ENCODE measurements around the gene TM6SF1. TPM values are rescaled to one million over a fixed set of nuclear protein-coding genes. Genes with fewer than 3 reads are reported as not detected.

The TM6SF1 gene
- total and polyA plus RNA-seq, 2 of the 4 experiments (the other 2 are of a cell fraction), result 1.6 to 1.9 TPM

GRCh38 chr15:83108266-83109219 lies 1.1 kb downstream of the TM6SF1 start:
- 83% methylated on average over 6 of the region's 21 CpGs; no CpG with 5 or more reads in 1 of the 2 experiments for WGBS, 2 experiments (ENCODE audit: extremely low coverage in 2 of 2, insufficient read length in 1 of 2)
- BruUV-seq (replicated peaks), result no TSS peak
- H2BK15ac ChIP-seq (ENCODE audit: low read depth, low read length), result peak overlapping the region; percentile 47; the same call in 2 of the 3 replicates
- peak overlapping the region; percentile 91 for H2AFZ ChIP-seq (replicated peaks; ENCODE audit: low read length, poor library complexity)
- H2BK5ac ChIP-seq (ENCODE audit: low read depth, low read length, poor library complexity, severe bottlenecking), result no peak overlapping the region
- H3K14ac ChIP-seq (replicated peaks; ENCODE audit: low read depth, low read length), result peak overlapping the region; percentile 75; the same call in 1 of the 2 replicates
- peaks cover 8 to 41% of the 10 kb centered on the region in 2 experiments; a peak in 3 of 4 replicates for H3K79me1 ChIP-seq (ENCODE audit: low read depth in 1 of 2, low read length in 2 of 2)
- DNase-seq (peak; percentile 52), ATAC-seq (ENCODE audit: low read depth) (peak; percentile 9; the same call in 1 of the 2 replicates)
- no peak overlapping the region for H3K18ac ChIP-seq (ENCODE audit: low read depth, low read length)
- peak overlapping the region; percentile 31 for H2AK9ac ChIP-seq (replicated peaks; ENCODE audit: low read depth, low read length, poor library complexity)
- peaks cover 18% of the 10 kb centered on the region for H3K4me1 ChIP-seq (ENCODE audit: control insufficient read depth, insufficient read depth, low read length)
- in situ Hi-C loops (cut with MboI; ENCODE audit: low sequenced_read_pairs), result no loop called here
- peak overlapping the region; percentile 92 for H2AK5ac ChIP-seq (ENCODE audit: low read depth, low read length)
- CTCF ChIA-PET, result interaction anchor here (0.7 to 1.1 kb wide), 2 partner anchors 97 to 177 kb away, joined by 3 read pairs; partner anchors contain the start of gene C15orf40
- intact Hi-C loops (cut with micrococcal nuclease), result no loop called here
- peaks cover 27% of the 10 kb centered on the region for H3K9me1 ChIP-seq (ENCODE audit: insufficient read depth, low read length)
- peak overlapping the region; percentile 59 for H4K91ac ChIP-seq (ENCODE audit: insufficient read depth, low read depth, low read length)
- H2BK20ac ChIP-seq (ENCODE audit: low read depth, low read length), result peak overlapping the region; percentile 61
- peaks cover 3% of the 10 kb centered on the region; the same call in 1 of the 2 replicates for H4K20me1 ChIP-seq (ENCODE audit: insufficient read depth, low read length)
- H3K4me3 ChIP-seq (ENCODE audit: insufficient read depth, low read depth, low read length), result peak overlapping the region; percentile 12
- POLR2A ChIA-PET (ENCODE audit: unreplicated experiment), result no interaction called here
- H3K4ac ChIP-seq (ENCODE audit: low read depth, low read length), result peak overlapping the region; percentile 88
- TF ChIP-seq NFE2L2 (IDR thresholded peaks at IDR 0.05; ENCODE audit: low read depth, low read length) (no peak), CEBPB (IDR thresholded peaks at IDR 0.05; ENCODE audit: low read depth, low read length) (peak; percentile 39; the same call in 1 of the 2 replicates), ELK1 (IDR thresholded peaks at IDR 0.05; ENCODE audit: borderline replicate concordance, low read depth, low read length) (no peak), MAZ (IDR thresholded peaks at IDR 0.05; ENCODE audit: borderline replicate concordance, low read depth, low read length) (no peak), USF2 (IDR thresholded peaks at IDR 0.05; ENCODE audit: low read depth, low read length) (no peak)
- no peak overlapping the region for H3K9ac ChIP-seq (ENCODE audit: low read depth, low read length)
- H2BK120ac ChIP-seq (ENCODE audit: low read depth, low read length), result peak overlapping the region; percentile 72
- peak overlapping the region; percentile 6; the same call in 1 of the 2 replicates for H4K5ac ChIP-seq (ENCODE audit: low read depth, low read length)
- H3K36me3 ChIP-seq (ENCODE audit: control insufficient read depth, insufficient read depth, low read length), result no peaks in the 10 kb centered on the region
- no peaks in the 10 kb centered on the region for H3K9me3 ChIP-seq (ENCODE audit: control insufficient read depth, insufficient read depth, low read length)
- peak overlapping the region; percentile 27 to 79; a peak in 3 of 4 replicates for H4K8ac ChIP-seq (ENCODE audit: low read depth in 2 of 2, low read length in 2 of 2)
- no peak overlapping the region for H3K56ac ChIP-seq (ENCODE audit: extremely low read depth, insufficient read depth, low read length)
- peak overlapping the region; percentile 86 for H3K4me2 ChIP-seq (ENCODE audit: low read depth, low read length)
- H3K27ac ChIP-seq (ENCODE audit: insufficient read depth, low read length), result no peak overlapping the region
- dilution Hi-C loops (cut with HindIII; ENCODE audit: low sequenced_read_pairs, unreplicated experiment), result no loop called here
- no peaks in the 10 kb centered on the region for H3K27me3 ChIP-seq (ENCODE audit: control insufficient read depth, insufficient read depth, low read length)
- H3K23ac ChIP-seq (ENCODE audit: low read depth, low read length), result peak overlapping the region; percentile 14; the same call in 1 of the 2 replicates
